ENCODE results near the gene ANO6. TPM values are rescaled to one million over a fixed set of nuclear protein-coding genes. Genes with fewer than 3 reads are reported as not detected.

ANO6 gene
- total RNA-seq, 1 donor from 2014 or later: 35.0 TPM

GRCh38 chr12:45178771-45179170, 37.1 kb upstream of the ANO6 start:
- H3K27me3 Mint-ChIP-seq: no peaks in the 10 kb centered on the region
- H3K36me3 Mint-ChIP-seq: peaks cover 23% of the 10 kb centered on the region
- H3K27ac Mint-ChIP-seq: no peak overlapping the region
- peaks cover 9% of the 10 kb centered on the region for H3K9me3 Mint-ChIP-seq
- no peaks in the 10 kb centered on the region for H3K4me1 Mint-ChIP-seq (ENCODE audit: unreplicated experiment)
- DNase-seq (ENCODE audit: extremely low spot score, unreplicated experiment): no peak
- TF ChIP-seq, protein P1, sequence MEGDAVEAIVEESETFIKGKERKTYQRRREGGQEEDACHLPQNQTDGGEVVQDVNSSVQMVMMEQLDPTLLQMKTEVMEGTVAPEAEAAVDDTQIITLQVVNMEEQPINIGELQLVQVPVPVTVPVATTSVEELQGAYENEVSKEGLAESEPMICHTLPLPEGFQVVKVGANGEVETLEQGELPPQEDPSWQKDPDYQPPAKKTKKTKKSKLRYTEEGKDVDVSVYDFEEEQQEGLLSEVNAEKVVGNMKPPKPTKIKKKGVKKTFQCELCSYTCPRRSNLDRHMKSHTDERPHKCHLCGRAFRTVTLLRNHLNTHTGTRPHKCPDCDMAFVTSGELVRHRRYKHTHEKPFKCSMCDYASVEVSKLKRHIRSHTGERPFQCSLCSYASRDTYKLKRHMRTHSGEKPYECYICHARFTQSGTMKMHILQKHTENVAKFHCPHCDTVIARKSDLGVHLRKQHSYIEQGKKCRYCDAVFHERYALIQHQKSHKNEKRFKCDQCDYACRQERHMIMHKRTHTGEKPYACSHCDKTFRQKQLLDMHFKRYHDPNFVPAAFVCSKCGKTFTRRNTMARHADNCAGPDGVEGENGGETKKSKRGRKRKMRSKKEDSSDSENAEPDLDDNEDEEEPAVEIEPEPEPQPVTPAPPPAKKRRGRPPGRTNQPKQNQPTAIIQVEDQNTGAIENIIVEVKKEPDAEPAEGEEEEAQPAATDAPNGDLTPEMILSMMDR (conservative IDR thresholded peaks at IDR 0.05): no peak
- H3K4me3 Mint-ChIP-seq: no peak overlapping the region

DNA sequence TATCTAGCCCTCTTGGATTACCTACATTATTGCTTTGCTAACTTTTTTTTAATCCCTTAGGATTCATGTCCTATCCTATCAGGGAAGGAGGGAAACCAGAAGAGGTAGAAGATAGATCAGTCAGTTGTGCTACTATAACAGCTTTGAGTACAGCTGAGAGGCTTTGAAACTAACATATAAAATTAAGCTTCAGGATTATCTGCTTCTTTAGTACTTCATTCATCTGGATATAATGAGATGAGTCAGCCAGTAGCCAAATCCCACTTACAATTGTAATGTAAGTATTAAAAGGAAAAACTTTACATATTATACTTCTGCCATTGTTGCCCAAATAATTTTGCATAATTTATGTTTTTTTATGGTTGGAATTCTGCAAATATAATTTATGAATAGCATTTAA, 33.4 kb upstream of the ANO6 start:
- H3K9me3 Mint-ChIP-seq: peaks cover 6% of the 10 kb centered on the region
- DNase-seq (ENCODE audit: extremely low spot score, unreplicated experiment): no peak
- no peaks in the 10 kb centered on the region for H3K27me3 Mint-ChIP-seq
- H3K27ac Mint-ChIP-seq: no peak overlapping the region
- peaks cover 16% of the 10 kb centered on the region for H3K36me3 Mint-ChIP-seq
- TF ChIP-seq, protein P1 (conservative IDR thresholded peaks at IDR 0.05): no peak
- no peaks in the 10 kb centered on the region for H3K4me1 Mint-ChIP-seq (ENCODE audit: unreplicated experiment)
- H3K4me3 Mint-ChIP-seq: no peak overlapping the region

GRCh38 chr12:45183246-45183645, 32.6 kb upstream of the ANO6 start:
- Mint-ChIP-seq H3K36me3 (peaks cover 12% of the 10 kb centered on the region), H3K9me3 (no peaks in the 10 kb centered on the region), H3K27ac (no peak overlapping the region), H3K4me3 (no peak overlapping the region), H3K27me3 (no peaks in the 10 kb centered on the region), H3K4me1 (ENCODE audit: unreplicated experiment) (no peaks in the 10 kb centered on the region)
- TF ChIP-seq, protein P1 (conservative IDR thresholded peaks at IDR 0.05): peak; percentile 54
- DNase-seq (ENCODE audit: extremely low spot score, unreplicated experiment): no peak

- no peak overlapping the region for H3K27ac Mint-ChIP-seq
- TF ChIP-seq, protein P1 (conservative IDR thresholded peaks at IDR 0.05): no peak
- H3K9me3 Mint-ChIP-seq: no peaks in the 10 kb centered on the region
- H3K4me1 Mint-ChIP-seq (ENCODE audit: unreplicated experiment): no peaks in the 10 kb centered on the region
- H3K4me3 Mint-ChIP-seq: no peak overlapping the region
- H3K36me3 Mint-ChIP-seq: peaks cover 7% of the 10 kb centered on the region
- no peak for DNase-seq (ENCODE audit: extremely low spot score, unreplicated experiment)
- no peaks in the 10 kb centered on the region for H3K27me3 Mint-ChIP-seq
Measured at GRCh38 chr12:45184147-45184963, 31.5 kb upstream of the ANO6 start.

DNA sequence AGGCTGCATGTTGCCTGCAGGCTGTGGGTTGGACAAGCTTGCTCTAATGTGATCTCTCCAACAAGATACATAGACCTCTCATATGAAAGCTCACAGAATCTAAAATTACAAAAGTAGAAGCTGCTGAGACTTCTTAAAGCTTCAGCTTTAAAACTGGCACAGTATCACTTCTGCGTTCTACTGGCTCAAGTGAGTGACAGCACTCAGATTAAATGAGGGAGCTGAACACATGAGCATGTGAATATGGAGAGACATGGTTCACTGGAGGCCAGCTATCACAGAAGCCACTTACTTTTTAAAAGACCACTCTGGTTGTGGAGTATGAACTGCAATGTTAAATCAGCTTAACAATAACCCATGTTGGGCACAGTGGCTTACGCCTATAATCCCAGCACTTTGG, 29.1 kb upstream of the ANO6 start:
- H3K36me3 Mint-ChIP-seq: peaks cover 7% of the 10 kb centered on the region
- no peaks in the 10 kb centered on the region for H3K9me3 Mint-ChIP-seq
- no peaks in the 10 kb centered on the region for H3K4me1 Mint-ChIP-seq (ENCODE audit: unreplicated experiment)
- DNase-seq (ENCODE audit: extremely low spot score, unreplicated experiment): no peak
- TF ChIP-seq, protein P1 (conservative IDR thresholded peaks at IDR 0.05): no peak
- H3K27ac Mint-ChIP-seq: no peak overlapping the region
- no peaks in the 10 kb centered on the region for H3K27me3 Mint-ChIP-seq
- no peak overlapping the region for H3K4me3 Mint-ChIP-seq
